HG03354 (cell line): ENCODE measurements around the gene PTPRT.

Experiments
- ATAC-seq: cut with Tn5 transposase; IDR thresholded peaks from one replicate; pipeline ENCODE4 v1.9.1; 2021; ENCODE audit warnings: mild to moderate bottlenecking; ENCODE audit not compliant: unreplicated experiment, poor library complexity, severe bottlenecking

PTPRT gene

DNA sequence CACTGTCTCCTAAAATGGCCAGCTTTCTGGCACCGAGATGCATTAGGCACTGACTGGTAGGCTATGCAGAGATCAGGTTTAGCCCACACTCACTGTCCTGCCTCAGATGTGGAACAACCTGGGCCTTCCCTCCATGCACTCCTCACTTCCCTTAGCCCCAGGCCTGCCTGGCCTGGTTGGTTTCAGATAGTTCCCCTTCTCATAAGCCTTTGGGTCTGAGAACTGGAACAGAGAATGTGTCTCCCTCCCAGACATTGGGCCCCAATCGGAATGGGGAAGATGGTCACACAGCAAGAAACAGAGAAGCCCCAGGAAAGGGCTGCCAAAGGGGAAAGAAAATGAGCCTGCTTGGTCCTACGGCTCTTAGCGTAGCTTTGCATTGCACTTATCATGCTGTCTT, 809.4 kb downstream of the PTPRT start:
- no peak for ATAC-seq

DNA sequence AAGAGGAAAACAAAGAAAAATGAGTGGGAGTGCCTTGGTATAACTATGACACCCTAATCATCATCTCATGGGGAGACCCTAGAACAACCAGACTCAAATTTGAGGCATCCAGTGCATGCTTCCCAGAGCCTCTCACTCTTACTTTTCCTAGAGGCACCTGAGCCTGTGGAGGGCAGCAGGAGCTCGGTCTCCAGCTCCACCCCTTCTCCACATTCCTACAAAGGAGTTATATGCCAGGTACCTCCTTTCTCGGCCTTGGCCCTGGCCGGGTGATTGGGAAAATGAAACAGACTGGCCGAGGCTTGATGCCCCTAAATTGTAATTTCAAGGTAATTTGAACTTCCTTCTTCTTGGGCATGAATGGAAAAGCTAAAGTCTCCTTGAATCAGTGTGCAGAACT, 810.3 kb downstream of the PTPRT start:
- ATAC-seq, result no peak

DNA sequence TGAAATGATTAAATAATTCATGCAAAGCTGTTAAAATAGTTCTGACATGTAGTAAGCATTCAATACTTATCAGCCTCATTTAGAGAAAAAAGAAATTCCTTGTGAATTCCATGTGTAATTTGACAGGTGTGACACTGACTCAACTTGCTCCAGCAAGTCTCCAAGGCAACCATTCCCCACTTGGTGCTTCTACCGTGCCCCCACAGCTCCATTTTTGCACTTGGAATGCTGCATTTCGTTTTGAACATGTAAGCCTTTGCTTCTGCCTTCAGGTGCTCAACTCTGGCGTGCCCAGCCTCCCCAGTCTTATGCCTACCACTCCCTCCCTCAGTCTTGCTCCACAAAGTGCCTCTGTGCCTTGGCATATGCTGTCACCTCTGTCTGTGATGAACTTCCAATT, 810.9 kb downstream of the PTPRT start:
- ATAC-seq, result no peak

DNA sequence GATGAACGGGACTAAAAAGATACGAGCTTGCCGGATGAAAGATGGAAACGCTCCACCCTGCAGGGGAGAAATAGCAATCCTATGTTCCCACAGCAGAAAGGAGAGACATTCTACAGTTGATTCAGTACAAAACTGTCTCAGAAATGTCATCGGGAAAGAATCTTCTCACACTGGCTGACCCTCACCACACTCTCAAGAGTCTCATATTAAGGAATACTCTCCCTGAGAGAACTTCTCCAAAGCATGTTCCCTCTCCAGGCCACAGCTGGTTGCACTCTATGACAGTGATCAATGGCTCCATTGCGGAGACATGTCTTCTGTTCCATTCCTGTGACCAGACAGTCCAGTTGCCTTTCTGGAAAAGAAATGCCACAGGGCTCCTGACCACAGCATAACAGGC, 813.6 kb downstream of the PTPRT start:
- ATAC-seq, result no peak

DNA sequence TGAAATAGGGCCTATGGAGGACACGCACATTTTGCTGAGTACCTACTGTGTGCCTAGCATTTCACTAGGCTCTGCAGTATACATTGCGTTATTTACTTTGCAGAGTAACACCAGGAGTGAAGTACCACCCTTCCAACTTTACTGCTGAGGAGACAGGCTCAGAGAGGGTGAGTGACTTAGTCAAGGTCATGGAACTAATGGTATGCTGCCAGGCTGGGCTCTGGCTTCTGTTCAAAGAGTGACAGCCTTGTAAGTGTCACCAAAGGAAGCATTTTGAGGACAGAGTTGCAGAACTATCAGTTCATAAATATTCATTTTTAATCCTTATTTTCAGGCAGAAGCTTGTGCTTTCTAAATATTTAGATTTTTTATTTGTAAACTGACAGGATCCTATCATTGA, 816.7 kb downstream of the PTPRT start:
- no peak for ATAC-seq

DNA sequence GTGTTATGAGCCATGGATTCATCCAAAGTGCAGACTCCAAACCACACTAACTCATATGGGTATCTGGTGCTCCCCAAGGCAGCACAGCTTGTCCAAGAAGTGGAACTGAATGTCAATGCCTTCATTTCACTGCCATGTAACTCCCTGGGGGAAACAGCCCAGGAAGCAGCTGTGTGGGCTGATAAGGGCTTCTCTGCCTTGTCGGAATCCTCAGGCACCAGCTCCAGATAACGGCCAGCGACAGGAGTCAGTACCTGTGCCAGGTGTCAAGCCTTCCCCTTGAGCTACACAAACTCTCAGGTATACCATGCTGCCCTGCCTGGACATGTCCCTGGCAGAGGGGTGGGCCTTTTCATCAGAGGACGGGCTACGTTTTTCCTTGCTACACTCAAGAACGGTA, 819.6 kb downstream of the PTPRT start:
- ATAC-seq, result no peak

DNA sequence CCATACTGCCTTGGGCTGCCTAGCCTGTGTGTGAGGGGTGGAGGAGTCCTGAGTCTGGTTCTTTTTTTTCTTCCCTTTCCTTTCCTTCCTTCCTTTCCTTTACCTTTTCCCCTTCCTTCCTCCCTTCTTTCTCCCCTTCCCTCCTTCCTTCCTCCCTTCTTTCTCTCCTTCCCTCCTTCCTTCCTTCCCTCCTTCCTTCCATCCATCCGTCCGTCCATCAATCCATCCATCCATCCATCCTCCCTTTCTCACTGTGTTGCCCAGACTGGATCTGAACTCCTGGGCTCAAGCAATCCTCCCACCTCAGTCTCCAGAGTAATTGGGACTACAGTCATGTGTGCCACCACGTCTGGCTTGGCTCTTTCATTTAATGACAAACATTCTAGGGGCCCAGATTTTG, 820.8 kb downstream of the PTPRT start:
- ATAC-seq, result no peak

DNA sequence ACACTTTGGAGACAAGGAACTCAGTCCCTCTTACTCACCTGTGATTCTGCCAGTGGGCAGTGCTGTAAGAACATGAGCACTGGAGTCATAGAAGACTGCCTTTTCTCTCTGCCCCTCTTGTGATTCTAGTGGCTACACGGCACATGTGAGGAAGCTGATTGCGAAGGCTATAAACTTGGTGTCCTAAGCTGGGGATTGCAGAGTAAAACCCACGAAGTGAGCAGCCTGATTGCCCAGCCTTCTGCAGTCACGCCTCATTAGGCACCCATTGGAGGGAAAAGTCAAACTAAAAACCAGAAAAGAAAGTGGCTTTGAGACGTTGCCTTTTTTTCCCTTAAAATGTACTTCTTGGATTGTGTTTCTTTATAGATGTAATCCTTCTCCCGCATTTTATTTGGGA, 823.1 kb downstream of the PTPRT start:
- no peak for ATAC-seq

DNA sequence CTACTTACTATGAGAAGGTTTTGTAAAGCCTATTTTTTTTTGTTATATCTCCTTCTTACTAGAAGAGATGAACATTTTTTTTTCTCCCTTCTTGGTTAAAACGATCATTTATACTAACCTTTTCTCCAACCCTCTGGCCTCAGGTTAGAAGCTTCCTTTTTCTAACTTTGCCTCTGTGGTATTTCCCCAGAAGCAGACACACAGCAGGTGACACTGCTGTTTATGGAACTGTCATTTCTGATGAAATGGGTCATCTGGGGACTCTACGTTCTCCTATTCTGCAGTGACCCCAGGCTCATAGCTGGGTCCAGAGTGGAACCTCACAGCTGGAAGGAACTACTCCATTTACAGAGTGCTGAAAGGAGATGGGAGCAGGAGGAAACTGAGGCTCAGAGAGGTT, 825.3 kb downstream of the PTPRT start:
- ATAC-seq, result no peak

DNA sequence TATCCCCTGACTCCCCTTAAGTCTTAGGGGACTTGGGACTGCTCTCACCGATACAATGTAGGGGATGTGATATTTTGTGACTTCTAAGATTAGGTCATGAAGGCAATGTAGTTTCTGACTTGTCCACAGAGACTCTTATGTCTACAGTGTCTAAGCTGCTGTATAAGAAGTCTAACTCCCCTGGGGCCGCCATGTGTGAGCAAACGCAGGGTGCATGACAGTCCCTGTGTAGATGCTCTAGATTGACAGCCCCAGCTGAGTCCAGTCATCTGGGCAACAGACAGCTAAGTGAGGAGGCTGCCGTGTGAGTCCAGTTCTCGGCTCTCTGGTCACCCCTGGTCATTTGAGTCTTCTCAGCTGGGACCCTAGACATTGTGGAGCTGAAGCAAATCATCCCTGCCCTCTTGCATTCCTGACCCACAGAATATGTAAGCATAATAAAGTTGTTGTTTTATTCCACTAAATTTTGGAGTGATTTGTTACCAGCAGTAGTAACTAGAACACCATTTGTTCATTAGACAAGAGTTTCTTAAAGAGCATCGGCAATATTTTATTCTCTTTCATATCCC, 828.2 kb downstream of the PTPRT start:
- no peak for ATAC-seq

DNA sequence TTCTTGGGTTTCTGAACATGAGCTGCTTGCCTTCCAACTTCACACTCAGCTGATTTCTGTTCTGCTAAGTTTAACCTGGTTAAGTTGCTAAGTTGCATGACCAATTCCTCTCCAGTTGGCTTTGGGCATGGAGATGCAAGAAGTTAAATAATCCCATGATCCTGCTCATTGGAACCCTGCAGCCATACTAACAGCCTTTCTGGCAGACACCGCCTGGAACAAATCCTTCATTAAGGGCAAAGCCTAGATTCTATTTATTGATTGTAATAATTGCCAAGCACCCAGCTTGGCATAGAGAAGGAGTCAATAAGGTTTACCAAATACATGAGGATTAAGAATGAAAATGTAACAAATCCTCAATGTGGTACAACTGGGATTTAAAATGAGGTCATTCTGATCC, 829.1 kb downstream of the PTPRT start:
- ATAC-seq, result no peak

DNA sequence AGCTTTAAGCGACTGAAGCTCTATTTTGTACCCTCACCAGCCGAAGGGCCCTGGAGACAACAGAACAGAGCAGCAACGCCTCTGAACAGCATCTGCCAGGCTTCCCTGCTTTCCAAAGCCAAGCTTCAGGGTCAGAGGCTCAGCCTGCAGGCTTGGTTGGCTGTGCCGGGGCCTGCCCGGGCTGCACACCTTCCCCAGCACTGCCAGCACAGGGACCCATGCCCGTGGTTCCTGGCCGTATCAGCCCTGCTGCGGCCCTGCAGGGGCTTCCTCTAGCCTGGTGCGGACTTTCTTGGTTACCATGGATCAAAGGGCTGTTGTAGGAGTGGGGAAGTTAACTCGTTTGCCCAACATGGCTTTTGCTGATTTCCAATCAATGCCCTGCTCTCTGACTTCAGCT, 830.1 kb downstream of the PTPRT start:
- no peak for ATAC-seq

DNA sequence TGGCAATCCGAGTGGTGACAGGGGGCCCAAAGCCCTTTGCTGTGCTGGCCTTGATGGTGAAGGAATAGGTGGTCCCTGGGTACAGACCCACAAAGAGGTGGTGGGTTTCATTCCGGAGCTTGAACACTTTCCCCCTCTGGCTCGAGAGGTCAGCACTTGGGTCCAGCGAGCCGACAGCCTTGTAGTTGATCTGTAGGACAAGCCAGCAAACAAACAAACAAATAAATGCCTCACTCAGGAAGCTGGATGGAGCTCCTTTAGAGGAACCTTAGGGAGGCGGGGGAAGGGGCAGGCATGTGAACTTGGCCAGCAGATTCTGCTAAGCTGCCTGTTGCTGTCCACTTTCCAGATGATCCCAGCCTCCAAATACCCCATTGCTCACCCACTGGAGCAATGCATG, 837.6 kb downstream of the PTPRT start:
- ATAC-seq, result no peak

DNA sequence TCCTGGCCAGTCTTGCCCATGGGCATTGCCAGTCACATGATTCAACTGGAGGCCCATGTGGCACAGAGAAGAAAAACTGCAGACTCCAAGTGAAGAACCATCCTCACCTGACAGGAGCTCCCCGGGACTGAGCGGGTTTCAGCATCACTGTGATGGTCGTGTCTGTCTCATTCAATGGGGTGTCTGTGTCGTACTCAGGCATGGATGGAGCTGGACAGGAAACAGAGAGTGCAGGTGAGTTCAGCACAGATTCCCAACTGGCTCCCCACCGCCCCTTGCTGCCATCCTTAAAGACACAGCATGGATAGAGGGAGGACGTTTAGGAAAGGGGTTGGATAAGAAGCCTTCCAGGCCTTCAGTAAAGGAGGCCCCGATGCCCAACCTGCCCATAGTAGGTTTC, 839.2 kb downstream of the PTPRT start:
- no peak for ATAC-seq

DNA sequence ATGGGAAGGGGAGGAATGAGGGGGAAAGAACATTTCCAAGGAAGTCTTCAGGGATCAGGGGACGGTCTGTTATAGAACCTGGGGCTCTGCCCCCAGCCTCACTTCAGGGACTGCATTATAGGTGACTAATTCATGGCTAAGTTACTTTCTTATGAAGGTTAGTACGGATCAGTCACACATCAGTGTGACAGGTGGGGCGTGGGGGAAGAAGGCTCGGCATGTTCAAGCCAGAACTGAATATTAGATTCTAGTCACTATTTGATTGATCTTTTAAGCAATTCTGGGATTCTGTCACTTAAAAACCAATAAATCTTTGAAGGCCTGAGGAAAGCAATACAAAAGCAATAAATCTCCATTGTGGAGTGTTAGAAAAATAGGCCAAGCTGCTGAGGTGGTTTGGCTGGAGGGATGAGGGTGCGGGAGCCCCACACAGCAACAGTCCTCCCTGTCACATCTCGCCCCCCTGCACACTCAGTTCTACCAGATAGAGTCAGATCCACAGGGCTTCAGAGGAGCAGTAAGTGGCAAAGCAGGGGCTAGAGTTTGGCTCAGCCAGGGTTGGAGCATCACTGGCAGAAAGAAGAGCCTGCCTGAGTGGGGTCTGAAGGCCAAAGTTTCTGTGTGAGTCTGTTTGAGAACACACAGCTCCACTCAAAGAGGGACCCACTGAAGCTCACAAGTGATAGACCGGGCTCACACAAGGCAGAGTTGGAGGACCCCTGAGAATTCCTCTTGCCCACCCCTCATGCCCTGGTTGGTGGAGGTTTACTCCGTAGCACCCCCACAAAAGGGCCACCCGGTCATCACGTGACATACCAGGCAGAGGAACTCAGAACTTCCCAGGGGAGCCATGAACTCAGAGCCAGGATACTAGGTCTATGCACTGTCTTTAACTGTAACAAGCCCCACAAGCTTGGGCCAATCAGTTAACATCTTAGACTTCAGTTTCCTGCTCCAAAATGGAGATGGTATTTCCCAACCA, 843.2 kb downstream of the PTPRT start:
- ATAC-seq, result no peak

DNA sequence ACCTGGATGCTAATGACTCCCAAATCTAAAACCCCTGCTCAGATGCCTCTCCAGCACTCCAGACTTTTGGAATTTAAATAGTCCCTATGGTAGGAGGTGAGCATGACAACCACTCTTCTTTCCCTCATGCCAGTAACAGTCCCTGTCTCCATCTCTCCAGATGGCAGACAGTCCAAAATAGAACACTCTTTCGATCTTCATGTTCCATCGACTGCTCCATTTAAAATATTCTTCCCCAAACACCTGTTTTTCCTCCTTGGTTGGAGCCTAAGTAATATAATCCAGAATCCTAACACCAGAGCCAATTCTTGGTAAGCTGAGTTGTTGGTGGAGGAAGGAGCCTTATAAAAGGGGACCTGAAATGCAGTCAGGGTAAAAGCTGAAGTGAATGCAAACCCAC, 848.1 kb downstream of the PTPRT start:
- ATAC-seq, result no peak

DNA sequence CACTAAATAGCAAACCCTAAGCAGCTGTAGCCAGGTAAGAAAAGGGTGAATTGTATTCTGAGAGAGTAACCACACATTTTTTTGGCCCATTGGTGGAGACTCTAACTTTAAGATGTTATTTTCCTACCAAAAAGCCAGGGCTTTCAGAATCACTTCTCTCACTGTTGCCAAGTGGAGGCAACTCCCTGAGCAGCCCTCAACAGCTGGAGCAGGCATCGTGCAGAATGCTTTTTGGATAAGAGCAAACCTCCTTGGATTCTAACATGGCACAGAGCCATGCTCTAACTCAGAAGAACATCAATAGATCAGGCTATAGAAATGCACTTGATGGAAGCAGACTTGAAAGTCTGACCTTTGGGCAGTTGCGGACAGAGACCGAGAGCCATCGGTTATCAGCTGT, 849.3 kb downstream of the PTPRT start:
- no peak for ATAC-seq

DNA sequence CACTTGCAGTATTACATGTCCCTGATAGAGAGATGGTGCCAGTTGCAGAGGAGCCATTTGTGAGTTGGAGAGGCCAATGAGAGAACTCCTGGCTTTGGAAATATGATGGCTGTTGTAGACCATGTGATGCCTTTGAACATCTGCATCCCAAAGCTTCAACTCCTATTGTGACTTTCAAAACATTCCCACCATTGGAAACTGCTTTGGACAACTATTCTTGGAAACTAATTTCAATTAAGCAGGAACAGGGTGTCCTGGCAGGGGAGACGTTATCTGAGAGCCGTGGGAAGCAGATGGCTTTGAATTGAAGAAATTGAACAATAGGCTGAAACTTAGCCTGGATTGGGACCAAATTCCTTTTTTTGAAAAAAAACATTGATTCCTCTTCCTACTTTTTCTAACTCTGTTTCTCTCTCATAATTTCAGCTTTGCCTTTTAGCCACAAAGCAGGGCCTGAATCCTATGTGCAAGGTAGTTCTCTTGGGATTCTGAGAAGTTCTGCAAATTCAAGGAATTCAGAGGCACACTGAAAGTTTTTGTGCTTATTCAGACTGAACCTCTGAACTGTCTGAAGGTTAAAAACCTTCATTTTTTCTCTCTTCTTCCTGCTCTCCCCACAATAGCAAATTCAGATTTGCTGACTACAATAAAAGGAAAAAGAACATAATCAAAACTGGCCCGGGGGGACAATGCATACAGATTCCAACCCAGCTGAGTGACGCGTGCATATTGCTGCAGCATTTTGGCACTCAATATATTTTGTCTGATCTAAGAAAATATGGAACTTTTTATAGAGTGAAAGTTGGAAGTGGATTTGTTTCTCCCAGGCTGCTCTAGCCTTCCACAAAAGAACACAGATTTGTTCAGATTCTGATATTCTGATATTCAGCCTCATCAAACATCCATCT, 851.2 kb downstream of the PTPRT start:
- no peak for ATAC-seq

DNA sequence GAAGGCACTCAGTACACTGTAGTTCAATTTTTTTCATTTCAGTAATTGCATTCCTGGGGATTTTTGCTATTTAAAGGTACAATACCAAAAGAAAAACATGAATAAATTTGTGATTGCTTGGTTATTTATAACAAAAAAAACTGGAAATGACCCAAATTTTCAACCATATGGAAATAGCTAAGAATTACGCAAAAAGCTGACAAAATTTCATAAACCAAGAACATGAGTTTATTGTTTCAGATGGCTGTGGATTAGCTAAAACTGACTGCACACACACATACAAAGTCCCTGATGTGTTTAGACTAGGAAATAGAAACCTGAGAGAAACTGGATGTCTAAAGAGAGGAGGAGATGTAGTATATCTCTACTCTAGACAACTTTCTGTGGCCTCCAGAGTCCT, 853.1 kb downstream of the PTPRT start:
- ATAC-seq, result no peak

DNA sequence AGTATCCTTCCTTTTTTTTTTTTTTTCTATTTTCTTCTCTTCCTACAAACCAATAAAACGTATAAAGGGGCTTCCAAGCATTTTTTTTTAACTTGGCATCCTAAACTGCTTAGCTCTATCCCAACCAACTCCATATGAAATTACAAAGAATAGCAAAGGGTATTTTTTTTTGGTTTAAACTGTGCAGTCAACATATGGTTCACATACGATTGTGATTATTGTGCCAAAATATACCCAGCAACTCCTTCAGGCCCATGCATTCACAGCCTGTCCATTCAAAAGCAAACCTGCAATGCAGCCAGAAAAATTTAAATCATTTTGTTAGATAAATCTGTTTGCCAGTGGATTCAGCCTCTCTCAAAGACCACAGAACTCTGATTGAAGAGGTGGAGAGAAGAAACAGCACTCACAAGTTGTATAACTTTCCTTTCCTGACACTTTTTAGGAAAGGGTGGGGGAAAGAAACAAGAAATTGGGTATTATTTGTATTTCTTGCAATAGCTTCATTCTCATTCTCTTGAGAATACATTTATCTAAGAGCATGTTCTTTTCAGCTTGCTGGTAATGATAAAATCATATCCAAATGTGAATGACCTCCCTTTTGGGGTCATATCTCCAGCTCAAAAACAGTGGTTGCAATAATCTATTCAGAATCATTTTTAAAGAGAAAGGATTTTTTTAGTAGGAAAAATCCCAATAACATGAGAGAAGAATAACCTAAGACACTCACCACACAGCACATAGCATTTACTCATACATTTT, 870.3 kb downstream of the PTPRT start:
- no peak for ATAC-seq
